ENCODE data around the gene ATIC.

The ATIC gene

DNA sequence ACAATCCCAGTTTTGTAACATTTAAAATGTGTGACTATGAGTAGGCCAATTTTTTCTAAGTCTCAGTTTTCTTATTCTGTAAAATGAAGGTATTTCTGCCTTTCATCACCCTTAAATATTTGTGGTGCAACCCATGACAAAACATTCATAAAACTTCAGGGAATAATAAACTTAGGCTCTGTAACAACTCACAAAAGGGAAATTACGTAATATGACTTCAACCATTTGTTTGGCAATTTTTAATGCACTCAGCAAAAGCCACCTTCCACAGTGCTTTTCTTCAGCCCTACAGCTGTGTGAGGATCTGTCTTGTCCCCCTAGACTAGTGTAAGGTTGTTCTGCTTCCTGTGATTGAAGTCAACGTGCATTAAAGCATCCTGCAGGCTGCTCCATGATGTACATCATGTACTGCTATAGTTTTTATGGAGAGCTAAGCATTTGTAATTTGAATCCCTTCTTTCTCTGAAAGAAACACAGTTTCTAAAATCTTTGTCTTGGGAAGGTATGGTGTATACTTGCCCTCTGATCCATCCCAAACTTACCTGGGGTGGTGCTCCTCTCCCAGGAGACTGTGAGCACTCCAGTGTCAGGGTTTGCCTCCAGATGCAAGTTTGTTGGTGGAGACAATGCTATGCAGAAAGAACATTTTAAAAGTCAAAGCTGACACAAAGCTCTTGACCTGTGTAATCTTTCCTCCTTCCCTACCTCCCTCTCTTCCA lies 84.9 kb downstream of the ATIC start:
- no peak overlapping the region for H3K4me3 ChIP-seq (ENCODE audit: low read depth, low read length)
- TF ChIP-seq, protein P1, sequence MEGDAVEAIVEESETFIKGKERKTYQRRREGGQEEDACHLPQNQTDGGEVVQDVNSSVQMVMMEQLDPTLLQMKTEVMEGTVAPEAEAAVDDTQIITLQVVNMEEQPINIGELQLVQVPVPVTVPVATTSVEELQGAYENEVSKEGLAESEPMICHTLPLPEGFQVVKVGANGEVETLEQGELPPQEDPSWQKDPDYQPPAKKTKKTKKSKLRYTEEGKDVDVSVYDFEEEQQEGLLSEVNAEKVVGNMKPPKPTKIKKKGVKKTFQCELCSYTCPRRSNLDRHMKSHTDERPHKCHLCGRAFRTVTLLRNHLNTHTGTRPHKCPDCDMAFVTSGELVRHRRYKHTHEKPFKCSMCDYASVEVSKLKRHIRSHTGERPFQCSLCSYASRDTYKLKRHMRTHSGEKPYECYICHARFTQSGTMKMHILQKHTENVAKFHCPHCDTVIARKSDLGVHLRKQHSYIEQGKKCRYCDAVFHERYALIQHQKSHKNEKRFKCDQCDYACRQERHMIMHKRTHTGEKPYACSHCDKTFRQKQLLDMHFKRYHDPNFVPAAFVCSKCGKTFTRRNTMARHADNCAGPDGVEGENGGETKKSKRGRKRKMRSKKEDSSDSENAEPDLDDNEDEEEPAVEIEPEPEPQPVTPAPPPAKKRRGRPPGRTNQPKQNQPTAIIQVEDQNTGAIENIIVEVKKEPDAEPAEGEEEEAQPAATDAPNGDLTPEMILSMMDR (IDR thresholded peaks at IDR 0.05; ENCODE audit: borderline replicate concordance, insufficient read depth, low read depth, low read length), result no peak

- H3K4me3 ChIP-seq (ENCODE audit: low read depth, low read length), result no peak overlapping the region
- TF ChIP-seq, protein P1 (IDR thresholded peaks at IDR 0.05; ENCODE audit: borderline replicate concordance, insufficient read depth, low read depth, low read length), result no peak
Measured at GRCh38 chr2:215397632-215398341, 85.9 kb downstream of the ATIC start.

GRCh38 chr2:215399067-215399716 lies 87.3 kb downstream of the ATIC start:
- TF ChIP-seq, protein P1 (IDR thresholded peaks at IDR 0.05; ENCODE audit: borderline replicate concordance, insufficient read depth, low read depth, low read length), result no peak
- H3K4me3 ChIP-seq (ENCODE audit: low read depth, low read length), result no peak overlapping the region

All from GM12875 (cell line).